ENCODE data around the gene SLC1A3. TPM values are rescaled to one million over a fixed set of nuclear protein-coding genes. Genes with fewer than 3 reads are reported as not detected.

The SLC1A3 gene
- total RNA-seq, 4 donors from 2014 or later: 95.6 to 479 (median 173) TPM

GRCh38 chr5:36605241-36605640 is 1.2 kb upstream of the SLC1A3 start:
- TF ChIP-seq, protein P1, sequence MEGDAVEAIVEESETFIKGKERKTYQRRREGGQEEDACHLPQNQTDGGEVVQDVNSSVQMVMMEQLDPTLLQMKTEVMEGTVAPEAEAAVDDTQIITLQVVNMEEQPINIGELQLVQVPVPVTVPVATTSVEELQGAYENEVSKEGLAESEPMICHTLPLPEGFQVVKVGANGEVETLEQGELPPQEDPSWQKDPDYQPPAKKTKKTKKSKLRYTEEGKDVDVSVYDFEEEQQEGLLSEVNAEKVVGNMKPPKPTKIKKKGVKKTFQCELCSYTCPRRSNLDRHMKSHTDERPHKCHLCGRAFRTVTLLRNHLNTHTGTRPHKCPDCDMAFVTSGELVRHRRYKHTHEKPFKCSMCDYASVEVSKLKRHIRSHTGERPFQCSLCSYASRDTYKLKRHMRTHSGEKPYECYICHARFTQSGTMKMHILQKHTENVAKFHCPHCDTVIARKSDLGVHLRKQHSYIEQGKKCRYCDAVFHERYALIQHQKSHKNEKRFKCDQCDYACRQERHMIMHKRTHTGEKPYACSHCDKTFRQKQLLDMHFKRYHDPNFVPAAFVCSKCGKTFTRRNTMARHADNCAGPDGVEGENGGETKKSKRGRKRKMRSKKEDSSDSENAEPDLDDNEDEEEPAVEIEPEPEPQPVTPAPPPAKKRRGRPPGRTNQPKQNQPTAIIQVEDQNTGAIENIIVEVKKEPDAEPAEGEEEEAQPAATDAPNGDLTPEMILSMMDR (IDR thresholded peaks at IDR 0.05; ENCODE audit: low read depth): no peak

DNA sequence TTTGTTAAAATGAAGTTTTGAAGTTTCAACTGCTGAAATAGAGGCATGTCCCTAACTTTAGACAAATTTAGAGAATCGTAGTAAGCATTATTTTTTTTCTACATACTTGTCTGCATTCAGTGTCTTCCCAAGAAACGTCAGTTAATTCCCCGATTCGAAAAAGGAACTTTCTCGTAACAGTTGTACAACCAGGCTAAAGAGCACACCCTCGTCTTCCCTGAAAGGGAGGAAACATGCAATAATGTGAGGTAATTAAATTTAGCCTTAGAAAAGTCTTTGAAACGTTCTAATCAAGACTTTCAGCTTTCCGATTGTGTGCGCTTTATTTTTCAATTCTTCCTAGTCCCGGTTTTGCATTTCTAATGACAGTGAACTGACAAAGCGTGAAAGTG is 374 bp upstream of the SLC1A3 start:
- TF ChIP-seq, protein P1 (IDR thresholded peaks at IDR 0.05; ENCODE audit: low read depth): no peak

DNA sequence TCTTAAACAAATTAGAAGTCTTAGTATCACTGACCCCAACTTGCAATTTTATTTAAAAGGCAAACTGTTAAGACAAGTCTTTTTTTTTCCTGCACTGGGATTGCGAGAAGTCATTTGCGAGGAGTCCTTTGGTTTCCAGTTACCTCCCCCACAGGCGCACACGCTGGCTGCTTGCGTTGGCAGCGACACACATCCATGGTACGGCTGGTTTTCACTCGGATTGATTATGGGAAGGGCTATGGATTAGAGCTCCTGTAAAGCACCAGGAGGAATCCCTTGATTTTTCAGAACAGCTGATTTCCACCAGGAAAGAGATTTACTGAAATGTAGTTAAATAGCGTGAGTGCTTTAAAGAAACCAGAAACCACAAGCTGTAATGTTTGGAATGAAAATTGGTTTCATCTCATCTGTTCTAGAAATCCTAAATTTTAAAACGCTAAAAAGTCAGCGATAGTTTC is 737 bp downstream of the SLC1A3 start:
- TF ChIP-seq, protein P1 (IDR thresholded peaks at IDR 0.05; ENCODE audit: low read depth): no peak

DNA sequence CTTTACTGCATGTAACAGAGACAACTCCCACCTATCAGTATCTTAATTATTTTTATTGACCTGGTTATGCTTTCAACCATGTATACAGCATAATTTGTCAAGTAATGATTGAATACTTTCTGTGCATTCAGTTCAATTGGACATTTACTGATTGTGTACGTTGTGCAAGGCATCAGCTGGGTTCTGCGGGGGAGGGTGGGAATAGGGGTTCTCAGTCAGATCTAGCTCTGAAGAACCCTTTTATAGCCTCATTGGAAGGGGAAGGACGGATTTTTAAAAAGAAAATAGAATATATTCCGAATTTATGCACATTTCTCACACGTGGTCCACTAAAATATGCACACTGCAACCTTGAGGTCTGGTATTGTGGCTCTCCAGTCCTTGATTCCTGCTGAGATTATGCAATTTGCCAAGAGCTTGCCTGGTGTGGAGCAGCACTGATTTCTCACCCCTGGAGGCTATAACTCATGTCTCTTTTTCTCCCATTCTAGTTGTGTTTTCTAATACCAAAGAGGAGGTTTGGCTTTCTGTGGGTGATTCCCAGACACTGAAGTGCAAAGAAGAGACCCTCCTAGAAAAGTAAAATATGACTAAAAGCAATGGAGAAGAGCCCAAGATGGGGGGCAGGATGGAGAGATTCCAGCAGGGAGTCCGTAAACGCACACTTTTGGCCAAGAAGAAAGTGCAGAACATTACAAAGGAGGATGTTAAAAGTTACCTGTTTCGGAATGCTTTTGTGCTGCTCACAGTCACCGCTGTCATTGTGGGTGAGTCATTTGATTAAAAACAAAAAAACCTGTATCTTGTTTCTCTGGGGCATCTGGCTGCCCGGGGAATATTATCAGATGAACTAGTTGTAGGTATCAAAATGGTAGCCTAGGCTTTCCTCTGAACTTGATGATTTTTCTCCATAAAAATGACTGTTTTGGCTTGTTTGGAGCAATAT is 1.7 kb downstream of the SLC1A3 start:
- TF ChIP-seq, protein P1 (IDR thresholded peaks at IDR 0.05; ENCODE audit: low read depth): no peak

- TF ChIP-seq, protein P1 (IDR thresholded peaks at IDR 0.05; ENCODE audit: low read depth): no peak
Observed at GRCh38 chr5:36610621-36611020, 4.2 kb downstream of the SLC1A3 start.

DNA sequence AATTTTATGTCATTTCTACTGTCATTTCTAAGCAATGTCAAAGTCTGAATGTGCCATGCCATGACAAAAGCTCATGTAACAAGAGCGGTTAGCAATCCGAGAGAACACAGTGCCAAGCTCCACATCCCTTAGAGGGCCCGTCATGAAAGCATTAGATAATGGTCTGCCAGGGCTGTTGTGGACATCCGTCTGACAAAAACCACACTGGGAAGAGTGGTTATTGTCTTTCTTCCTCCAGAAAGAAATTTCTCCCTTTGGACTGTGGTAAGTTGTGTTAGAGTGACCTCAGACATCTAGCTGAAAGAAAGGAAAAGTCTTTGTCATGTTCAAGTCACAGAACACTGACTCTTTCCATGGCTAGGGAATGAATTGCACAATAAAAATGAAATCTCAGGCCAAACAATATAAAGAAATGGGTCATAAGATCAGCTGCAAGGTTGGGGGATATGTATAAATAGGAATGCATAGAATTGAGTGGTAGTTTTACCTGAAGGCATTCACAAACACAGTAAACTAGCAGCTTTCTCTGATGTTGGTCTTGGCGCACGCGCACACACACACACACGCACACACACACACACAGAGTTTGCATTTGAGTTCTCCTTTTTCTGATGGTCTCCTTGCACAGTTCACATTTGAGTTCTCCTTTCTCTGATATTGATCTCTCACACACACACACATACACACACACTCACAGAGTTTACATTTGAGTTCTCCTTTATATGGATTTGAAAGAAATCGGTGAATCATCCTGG is 5.3 kb downstream of the SLC1A3 start:
- TF ChIP-seq, protein P1 (IDR thresholded peaks at IDR 0.05; ENCODE audit: low read depth): no peak

- TF ChIP-seq, protein P1 (IDR thresholded peaks at IDR 0.05; ENCODE audit: low read depth): no peak
Observed at GRCh38 chr5:36613241-36613640, 6.8 kb downstream of the SLC1A3 start.
